IPS-18c (cell line): ENCODE data around the gene MPO.
A peak's percentile ranks its signal among the peaks of the same experiment; 100 is the strongest.

Experiments used
- H3K4me3 ChIP-seq: 2 replicates; pipeline ENCODE4 v1.7.0; 2013; ENCODE audit warnings: low read depth, mild to moderate bottlenecking, low read length, moderate library complexity; ENCODE audit not compliant: insufficient read depth
- H3K9me3 ChIP-seq: one replicate; pipeline ENCODE4 v1.6.1; 2013; ENCODE audit warnings: mild to moderate bottlenecking, low read length, moderate library complexity; ENCODE audit not compliant: control insufficient read depth, insufficient read depth

Gene MPO

GRCh38 chr17:58280480-58281217 lies at the start of gene MPO:
Gene MPO, minus strand, starts transcription at chr17:58280935. Its CDS starts 177 bp downstream, at chr17:58280758.
- Histone ChIP-seq H3K9me3 (no peaks in the 10 kb centered on the region), H3K4me3 (no peak within 1 kb of the TSS)

- no peak overlapping the region for H3K4me3 ChIP-seq
- H3K9me3 ChIP-seq, result no peaks in the 10 kb centered on the region
These were observed 49.2 kb upstream of the MPO start for GRCh38 chr17:58329810-58330537.

- no peak overlapping the region for H3K4me3 ChIP-seq
- no peaks in the 10 kb centered on the region for H3K9me3 ChIP-seq
These were observed 48.5 kb upstream of the MPO start for GRCh38 chr17:58329035-58329809.

GRCh38 chr17:58328195-58329034 lies 47.7 kb upstream of the MPO start, which contains the start of gene TSPOAP1:
Gene TSPOAP1, minus strand, starts transcription at chr17:58328795. Its CDS starts 875 bp downstream, at chr17:58327920.
- Histone ChIP-seq H3K4me3 (no peak within 1 kb of the TSS), H3K9me3 (no peaks in the 10 kb centered on the region)

- Histone ChIP-seq H3K9me3 (no peaks in the 10 kb centered on the region), H3K4me3 (no peak overlapping the region)
These were observed 46.8 kb upstream of the MPO start for GRCh38 chr17:58327363-58328194.

- Histone ChIP-seq H3K9me3 (no peaks in the 10 kb centered on the region), H3K4me3 (no peak overlapping the region)
These were observed 46.1 kb upstream of the MPO start for GRCh38 chr17:58326609-58327362.

- H3K9me3 ChIP-seq, result no peaks in the 10 kb centered on the region
- no peak overlapping the region for H3K4me3 ChIP-seq
These were observed 45.3 kb upstream of the MPO start for GRCh38 chr17:58325976-58326468.

GRCh38 chr17:58325289-58325726 lies 44.6 kb upstream of the MPO start:
- Histone ChIP-seq H3K9me3 (no peaks in the 10 kb centered on the region), H3K4me3 (no peak overlapping the region)

GRCh38 chr17:58324409-58325288 lies 43.9 kb upstream of the MPO start:
- peak overlapping the region; percentile 69 for H3K4me3 ChIP-seq
- no peaks in the 10 kb centered on the region for H3K9me3 ChIP-seq

- H3K4me3 ChIP-seq, result peak overlapping the region; percentile 69
- H3K9me3 ChIP-seq, result no peaks in the 10 kb centered on the region
These were observed 43.3 kb upstream of the MPO start for GRCh38 chr17:58324056-58324408.

GRCh38 chr17:58323366-58324055 lies 42.8 kb upstream of the MPO start:
- peak overlapping the region; percentile 69 for H3K4me3 ChIP-seq
- H3K9me3 ChIP-seq, result no peaks in the 10 kb centered on the region

GRCh38 chr17:58322581-58323185 lies 41.9 kb upstream of the MPO start:
- Histone ChIP-seq H3K4me3 (no peak overlapping the region), H3K9me3 (no peaks in the 10 kb centered on the region)

GRCh38 chr17:58321571-58322525 lies 41.1 kb upstream of the MPO start:
- no peak overlapping the region for H3K4me3 ChIP-seq

More at GRCh38 chr17:58321571-58322525, 41.1 kb upstream of the MPO start:
- H3K9me3 ChIP-seq, result no peaks in the 10 kb centered on the region
